GM10266 (cell line): ENCODE results near the gene C10orf143.

Experiments
- DNase-seq: peaks from one replicate; pipeline ENCODE4 v3.0.0; 2012; ENCODE audit errors: extremely low spot score
- TF ChIP-seq, protein P1 (sequence below): IDR thresholded peaks from 2 replicates; pipeline ENCODE4 v1.5.1; 2012; ENCODE audit warnings: mild to moderate bottlenecking, low read depth; ENCODE audit not compliant: control insufficient read depth, insufficient read depth; ENCODE audit errors: missing control alignments

C10orf143 gene

GRCh38 chr10:130110246-130111112, at the start of gene C10orf143:
TSS of gene C10orf143 (minus strand) at chr10:130110830. CDS start at chr10:130110772, 58 bp downstream.
- TF ChIP-seq, protein P1, sequence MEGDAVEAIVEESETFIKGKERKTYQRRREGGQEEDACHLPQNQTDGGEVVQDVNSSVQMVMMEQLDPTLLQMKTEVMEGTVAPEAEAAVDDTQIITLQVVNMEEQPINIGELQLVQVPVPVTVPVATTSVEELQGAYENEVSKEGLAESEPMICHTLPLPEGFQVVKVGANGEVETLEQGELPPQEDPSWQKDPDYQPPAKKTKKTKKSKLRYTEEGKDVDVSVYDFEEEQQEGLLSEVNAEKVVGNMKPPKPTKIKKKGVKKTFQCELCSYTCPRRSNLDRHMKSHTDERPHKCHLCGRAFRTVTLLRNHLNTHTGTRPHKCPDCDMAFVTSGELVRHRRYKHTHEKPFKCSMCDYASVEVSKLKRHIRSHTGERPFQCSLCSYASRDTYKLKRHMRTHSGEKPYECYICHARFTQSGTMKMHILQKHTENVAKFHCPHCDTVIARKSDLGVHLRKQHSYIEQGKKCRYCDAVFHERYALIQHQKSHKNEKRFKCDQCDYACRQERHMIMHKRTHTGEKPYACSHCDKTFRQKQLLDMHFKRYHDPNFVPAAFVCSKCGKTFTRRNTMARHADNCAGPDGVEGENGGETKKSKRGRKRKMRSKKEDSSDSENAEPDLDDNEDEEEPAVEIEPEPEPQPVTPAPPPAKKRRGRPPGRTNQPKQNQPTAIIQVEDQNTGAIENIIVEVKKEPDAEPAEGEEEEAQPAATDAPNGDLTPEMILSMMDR: no peak
- peak; percentile 94 for DNase-seq

DNA sequence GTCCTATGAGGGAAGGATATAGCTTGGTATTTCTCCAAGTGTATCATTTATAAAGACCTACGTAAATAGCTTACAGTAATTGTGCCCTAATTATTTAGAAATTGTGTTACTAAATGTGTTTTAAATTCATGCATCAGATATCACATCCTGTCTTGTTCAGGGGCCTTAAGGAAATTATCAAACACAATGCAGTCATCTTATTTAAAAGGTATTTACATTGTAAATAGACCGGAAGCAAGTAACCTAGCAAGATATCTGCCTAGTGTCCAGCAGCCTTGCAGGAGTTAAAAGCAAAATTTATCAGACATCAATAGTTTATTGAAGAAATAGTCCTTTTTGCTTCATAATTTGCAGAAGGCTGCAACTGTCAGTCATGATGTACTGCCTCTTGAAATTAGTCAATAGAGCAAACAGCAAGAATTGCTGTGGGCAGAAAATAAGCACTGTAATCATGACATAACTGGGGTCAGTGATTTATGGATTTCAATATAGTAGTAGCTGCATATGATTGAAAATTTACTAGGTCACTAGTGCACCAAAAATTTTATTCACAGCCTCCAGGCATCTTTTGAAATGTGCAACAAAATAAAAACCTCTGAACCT, 48.7 kb upstream of the C10orf143 start:
- TF ChIP-seq, protein P1: no peak
- no peak for DNase-seq

DNA sequence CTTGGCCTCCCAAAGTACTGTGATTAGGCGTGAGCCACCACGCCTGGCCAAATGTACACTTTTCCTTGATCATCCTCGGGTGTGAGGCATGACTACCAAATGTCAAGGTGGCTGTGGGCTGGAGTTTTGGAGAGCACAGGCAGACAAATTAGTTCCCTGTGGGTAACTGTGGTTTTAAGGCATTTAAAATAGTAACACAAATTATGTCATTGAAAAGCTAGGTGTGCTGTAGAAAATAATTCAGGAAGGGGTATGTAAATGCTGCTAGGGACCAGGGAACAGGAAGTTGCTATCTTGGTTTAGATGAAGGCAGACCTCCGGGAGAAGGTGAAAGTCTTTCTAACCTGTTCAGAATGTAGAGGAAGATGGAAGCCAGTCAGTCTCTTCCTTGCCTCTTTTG, 35.4 kb upstream of the C10orf143 start:
- TF ChIP-seq, protein P1: no peak
- DNase-seq: no peak

DNA sequence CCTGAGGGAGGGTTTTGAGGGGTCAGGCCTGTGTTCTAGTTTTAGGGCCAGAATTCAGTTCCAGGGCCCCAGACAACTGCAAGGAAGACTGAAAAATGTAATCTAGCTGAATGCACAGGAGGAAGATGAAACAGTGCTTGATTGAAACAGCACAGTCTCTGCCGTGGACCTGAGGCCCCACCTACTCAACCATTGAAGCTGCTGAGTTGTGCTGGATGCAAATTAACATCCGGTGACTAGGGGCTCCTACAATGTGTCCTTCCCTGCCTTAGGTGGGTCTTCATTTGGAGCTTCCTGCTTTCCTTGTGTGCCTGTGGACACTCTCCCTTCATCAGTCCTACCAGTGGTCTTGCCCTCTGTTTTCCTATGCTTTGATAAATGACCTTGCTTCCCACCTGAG, 31.2 kb upstream of the C10orf143 start:
- TF ChIP-seq, protein P1: no peak
- peak; percentile 65 for DNase-seq

GRCh38 chr10:130141460-130141859, 30.8 kb upstream of the C10orf143 start:
- no peak for DNase-seq
- TF ChIP-seq, protein P1: no peak

GRCh38 chr10:130141038-130141437, 30.4 kb upstream of the C10orf143 start:
- no peak for DNase-seq
- TF ChIP-seq, protein P1: no peak

- DNase-seq: no peak
- TF ChIP-seq, protein P1: no peak
Observed at GRCh38 chr10:130140425-130140824, 29.8 kb upstream of the C10orf143 start.
